GM18507 (cell line): Measurements from ENCODE around the gene MRPS10.
"Not testable (repeated sequence)": the region's sequence is repeated elsewhere in the genome, so short reads cannot be mapped to it uniquely, and the experiment has no call there.

Experiments
- DNase-seq: peaks from one replicate; pipeline ENCODE4 v3.0.0; 2011; ENCODE audit warnings: low read depth; ENCODE audit not compliant: insufficient read length; ENCODE audit errors: extremely low spot score
- FAIRE-seq: peaks from 2 replicates; lab custom pipeline; 2011; peaks lifted over from hg19 to GRCh38; lab: Jason Lieb, UNC

Gene MRPS10

DNA sequence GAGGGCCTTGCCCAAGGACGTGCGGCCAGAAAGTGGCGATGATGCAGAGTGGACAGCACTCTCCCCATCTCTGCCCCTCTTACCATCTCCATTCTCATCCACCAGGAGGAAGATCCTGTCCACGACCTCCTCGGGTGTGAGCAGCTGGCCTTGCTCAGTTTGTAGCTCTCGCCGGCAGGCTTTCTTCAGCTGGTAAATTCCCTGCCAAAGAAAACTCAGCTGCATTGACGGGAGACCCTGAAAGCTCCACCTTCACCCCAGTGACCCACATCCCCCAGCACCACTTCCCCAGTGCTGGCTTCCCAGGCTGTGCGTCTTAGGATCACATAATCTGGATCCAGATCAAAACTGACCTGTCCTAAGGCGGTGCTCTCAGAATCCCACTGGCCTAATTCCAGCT lies 32.1 kb downstream of the MRPS10 start:
- no peak for FAIRE-seq

DNA sequence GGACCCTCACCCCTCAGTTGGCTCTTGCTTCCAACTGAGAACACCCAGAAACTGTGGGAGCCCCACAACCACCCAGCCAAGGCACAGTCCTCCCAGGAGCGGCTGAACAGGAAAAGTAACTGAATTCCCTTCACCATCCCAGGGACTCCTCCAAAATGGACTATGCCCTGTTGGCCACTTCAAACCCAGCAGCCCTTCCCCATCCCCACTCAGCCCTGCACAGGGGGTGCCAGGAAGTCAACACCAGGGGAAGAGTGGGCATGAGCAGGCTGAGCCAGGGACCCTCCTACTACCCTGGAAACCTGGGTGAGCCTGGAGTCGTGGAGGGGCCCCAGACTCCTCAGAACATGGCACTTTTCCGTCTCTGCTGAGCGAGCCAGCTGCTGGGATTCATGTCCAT lies 33.2 kb downstream of the MRPS10 start:
- DNase-seq: no peak

More for the DNA sequence above, 32.1 kb downstream of the MRPS10 start:
- no peak for DNase-seq

DNA sequence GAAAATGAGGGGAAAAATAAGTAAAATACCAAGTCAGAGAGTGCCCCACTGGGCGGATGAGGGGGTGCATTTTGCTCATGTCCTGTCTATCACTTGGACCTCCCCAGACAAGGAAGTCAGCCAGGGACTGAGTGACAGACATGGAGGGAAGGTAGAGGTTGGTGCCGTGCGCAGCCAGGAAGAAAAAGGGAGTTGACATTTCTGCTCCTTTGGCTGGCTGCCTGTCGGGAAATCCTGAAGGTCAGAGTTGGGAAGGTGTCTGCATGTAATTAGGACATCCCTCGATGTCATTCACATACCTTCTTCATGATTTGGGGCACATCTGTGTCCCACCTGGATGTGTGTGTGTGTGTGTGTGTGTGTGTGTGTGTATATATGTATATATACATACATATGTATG lies 35.6 kb downstream of the MRPS10 start:
- DNase-seq: no peak
- FAIRE-seq: no peak

More for the DNA sequence above, 33.2 kb downstream of the MRPS10 start:
- no peak for FAIRE-seq

DNA sequence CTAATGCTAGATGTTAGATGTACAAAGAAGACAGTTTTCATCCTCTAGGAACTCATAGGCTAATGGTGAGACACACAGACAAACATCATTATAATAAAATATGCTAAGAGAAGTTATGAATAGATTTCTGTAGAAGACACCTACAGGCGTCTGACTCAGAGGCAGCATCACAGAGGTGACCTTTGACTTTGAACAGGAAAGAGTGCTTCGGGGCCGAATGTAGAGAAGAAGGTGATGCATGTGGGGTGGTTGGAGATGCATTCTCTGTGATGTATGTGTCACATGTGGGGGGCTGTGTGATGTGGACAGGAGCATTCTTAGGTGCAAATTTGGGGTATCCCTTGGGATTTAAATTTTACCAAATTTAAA lies 37.7 kb downstream of the MRPS10 start:
- no peak for DNase-seq
- no peak for FAIRE-seq

DNA sequence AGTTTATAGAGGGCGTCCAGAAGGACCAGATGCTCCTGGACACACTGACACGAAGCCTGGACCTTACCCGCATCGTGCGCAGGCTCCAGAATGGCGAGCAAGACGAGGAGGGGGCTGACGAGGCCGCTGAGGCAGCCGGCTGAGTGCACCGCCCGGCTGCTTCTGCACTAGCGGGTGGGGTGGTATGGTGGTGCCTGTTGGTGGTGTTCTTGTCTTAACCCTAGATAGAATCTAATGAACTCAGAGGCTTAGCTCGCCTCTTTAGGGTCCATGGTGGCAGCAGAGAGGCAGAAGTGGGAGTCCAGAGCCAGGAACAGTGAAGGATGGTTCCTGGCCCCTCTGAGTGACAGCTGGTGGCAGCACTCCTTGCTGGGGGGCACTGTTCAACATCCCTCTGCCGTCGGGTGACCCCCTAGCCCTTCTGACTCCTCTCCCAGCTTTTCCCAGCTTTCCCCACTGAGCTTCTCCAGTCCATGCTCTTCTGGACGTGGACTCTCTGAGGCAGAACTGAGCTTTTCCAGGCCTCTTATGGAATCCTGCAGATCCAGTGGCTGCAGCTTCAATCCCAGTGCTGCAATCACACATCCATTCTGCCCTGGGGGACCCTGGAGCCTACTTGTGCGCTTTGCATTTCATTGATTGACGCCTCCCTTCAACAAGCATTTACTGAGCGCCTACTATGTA lies 38.3 kb downstream of the MRPS10 start:
- FAIRE-seq: no peak
- no peak for DNase-seq

DNA sequence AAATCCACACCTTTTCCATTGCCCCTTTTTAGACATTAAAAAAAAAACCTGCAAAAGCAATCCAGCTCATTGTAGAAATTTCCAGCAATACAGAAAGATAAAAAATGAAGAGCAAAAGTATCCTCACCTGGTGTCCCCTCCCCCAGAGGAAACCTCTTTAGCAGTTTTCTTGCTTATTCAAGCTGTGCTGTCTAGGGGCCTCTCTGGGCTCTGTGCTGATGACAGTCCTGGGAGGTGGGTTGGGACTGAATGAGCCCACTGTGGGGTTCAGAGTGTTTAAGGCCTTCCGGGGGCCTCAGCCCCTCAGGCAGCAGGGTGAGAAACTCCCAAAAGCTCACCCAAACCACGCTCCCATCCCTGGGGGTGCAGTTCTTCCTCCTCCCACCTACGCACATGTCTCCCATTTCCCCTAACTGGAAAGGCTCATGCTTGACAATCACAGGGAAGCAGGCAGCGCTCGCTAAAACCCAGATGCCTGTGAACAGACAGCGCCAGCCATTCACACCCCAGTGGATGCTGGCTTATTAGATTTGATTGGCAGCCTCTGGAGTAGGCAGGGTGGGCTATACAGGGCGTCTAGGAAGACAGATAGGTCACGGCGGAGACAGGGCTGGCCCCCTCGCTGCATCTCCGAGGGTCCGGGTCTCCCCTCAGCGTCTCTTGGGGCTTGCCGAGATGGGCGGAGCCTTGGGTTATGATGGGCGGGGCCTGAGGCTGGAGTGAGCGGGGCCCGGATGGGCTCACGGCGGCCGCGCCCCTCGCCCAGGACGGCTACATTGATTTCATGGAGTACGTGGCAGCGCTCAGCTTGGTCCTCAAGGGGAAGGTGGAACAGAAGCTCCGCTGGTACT lies 39.9 kb downstream of the MRPS10 start:
- FAIRE-seq (no peak), DNase-seq (no peak)

DNA sequence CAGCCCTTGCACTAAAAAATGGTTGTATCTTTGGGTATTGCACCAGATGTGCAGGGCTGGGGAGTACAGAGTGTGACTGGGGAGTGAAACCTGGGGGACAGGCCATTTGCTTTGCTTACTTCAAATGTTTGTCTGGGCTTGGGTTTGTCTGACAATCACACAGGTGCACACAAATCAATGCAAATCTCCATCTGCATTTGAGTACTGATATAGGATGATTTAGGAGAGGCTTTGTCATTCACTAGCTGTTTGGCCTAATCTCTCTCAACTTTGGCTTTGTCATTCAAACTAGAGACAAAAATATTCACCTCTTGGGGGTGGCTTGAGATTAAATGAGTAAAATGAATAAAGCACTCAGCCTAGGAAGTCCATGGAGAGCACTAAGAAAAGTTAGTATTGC lies 40.7 kb downstream of the MRPS10 start:
- FAIRE-seq (no peak), DNase-seq (no peak)

DNA sequence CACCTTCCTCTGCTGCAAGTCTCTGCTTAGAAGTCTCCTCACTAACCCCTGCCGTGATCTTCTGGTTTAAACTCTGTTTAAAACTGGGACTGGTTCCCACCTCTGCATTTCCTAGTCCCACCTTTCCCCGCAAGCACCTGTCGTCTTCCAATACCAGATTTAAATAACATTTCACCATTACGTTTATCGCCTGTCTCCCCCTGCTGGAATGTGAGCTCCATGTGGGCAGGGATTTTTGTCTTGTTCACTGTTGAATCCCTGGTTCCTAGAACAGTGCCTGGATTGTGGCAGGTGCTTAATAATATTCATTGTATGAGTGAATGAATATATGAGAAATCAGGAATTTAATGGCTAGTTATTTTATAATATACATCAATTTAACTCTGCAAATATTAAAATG lies 41.8 kb downstream of the MRPS10 start:
- FAIRE-seq: no peak
- DNase-seq: no peak

DNA sequence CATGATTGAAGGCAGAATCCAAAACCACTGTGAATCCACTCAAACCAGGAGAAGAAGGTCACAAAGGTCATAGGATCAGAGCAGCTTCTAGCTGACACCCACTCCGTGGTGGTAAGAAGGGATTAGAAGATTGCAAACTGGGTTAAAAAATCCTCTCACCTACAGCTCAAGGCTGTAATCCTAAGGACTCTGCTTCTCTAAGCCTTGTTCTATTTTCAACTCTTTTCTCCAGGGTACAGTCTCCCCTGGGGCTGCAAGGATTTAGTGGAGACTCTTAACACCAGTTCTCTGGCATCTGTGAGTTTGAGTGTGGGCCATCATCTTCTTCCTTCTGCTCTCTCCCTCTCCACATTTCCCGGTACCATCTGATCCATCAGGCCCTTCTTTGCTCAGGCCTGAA lies 44.6 kb downstream of the MRPS10 start, which contains the start of gene GUCA1A:
Gene GUCA1A (plus strand): TSS at position 264 of the 400 bp plus-strand sequence. CDS start 250 bp downstream, outside the sequence.
- FAIRE-seq (no peak), DNase-seq (no peak)

DNA sequence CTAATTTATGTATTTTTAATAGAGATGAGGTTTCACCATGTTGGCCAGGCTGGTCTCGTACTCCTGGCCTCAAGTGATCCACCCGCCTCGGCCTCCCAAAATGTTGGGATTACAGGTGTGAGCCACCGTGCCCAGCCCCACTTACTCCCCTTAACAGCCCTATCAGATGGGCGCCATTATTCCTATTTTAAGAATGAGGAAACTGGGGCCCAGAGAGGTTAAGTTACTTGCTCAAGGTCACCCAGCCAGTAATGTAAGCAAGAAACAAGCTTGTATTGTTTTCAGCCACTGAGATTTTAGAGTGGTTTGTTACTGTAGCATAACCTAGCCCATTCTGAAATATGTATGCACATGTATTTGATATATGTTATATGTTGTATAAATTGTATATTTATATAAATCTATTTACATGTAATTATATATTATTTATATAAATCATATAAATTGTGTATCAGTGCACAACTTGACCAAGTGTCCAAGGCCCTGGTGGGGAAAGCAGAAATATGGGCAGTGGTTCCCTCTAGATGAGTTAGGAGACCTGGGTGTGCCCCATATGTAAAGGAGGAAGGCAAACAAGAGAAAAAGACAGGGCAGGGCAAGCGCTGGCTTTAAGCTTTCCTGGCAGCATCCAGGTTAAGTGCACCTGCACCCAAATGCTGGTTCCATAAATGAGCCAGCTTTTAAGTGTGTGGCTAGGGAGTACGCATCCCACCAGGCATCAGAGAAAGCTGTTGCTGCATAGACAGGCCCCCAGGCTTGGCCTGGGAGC lies 45.7 kb downstream of the MRPS10 start:
- no peak for FAIRE-seq
- no peak for DNase-seq

DNA sequence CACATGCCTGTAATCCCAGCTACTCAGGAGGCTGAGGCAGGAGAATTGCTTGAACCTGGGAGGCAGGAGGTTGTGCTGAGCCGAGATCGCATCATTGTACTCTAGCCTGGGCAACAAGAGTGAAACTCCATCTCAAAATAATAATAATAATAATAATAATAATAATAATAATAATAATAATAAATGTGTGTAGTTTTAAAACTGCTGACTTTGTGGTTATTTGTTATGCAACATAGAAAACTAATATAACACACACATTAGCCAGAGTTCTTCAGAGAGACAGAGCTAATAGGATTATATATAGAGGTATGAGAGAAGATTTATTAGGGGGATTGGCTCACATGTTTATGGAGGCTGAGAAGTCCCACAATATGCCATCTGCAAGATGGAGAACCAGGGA lies 47.9 kb downstream of the MRPS10 start:
- not testable (repeated sequence) for FAIRE-seq, DNase-seq

DNA sequence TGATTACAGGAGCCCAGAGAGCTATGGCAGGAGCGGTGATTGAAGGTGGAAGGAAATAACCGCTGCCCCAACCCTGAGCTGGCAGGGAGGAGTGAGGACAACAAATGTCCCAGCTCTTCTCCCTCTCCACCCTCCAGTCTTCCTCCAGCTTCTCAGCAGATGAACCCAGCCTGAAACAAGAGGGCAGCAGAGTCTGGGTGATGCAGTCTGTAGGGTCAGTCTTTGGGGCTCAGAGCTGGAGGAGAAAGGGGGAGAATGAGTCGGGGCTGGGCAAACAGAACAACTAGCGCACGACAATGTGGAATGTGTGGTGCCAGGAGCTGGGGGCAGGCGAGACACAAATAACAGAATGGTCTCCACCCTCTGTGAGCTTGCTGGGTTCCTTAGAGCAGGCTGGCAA lies 49.0 kb downstream of the MRPS10 start:
- FAIRE-seq: no peak
- no peak for DNase-seq

DNA sequence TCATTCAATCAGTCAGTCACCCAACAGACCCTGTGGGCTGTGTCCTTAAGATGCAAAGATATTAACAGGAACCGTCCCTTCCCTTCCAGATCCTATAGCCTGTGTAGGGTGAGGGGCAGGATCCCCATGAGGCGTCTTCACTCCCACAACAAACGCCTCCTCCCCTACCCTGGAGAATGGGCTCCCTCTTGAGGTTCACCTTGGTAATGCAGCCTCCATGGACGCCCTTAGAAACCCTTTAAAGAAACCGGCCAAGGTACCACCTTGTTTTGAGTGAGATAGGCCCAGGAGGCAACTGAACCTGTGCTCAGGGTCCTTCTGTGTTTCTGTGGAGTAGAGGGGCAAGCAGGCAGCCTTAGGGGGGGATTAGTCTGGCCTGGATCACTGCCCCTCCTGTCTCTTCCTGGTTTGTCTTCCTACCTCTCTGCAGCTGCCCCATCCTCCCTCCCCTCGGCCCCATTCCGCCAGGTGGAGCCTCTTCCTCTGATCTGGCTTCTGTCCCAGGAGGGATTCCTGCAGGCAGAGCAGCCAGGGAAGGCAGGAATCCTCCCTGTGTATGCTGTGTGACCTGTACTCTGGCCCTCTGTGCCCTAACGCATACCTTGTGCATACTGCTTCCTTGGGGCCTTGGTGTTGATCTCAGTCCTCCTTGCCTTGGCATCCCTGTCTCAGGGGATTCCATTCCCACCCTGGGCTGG lies 51.1 kb downstream of the MRPS10 start:
- DNase-seq (peak; percentile 67), FAIRE-seq (peak; percentile 74)

DNA sequence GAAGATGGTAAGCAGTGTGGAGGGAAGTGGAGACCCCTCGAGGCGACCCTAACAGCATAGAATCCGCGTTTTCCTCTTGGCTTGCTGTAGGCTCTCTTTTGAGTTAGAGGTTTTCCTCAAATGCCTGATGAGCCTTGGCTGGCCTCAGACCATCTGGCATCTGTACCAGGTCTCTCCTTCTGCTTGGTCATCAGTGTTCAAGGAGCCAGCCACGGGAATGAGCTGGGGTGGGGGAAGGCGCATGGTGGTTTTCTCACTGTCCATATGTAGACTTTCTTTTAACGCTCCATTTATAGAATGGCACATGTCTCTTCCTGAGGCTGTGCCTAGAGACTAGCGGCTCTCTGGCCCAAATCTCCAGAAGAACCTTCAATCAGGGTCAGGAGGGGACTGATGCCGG lies 52.6 kb downstream of the MRPS10 start:
- FAIRE-seq (no peak), DNase-seq (no peak)

DNA sequence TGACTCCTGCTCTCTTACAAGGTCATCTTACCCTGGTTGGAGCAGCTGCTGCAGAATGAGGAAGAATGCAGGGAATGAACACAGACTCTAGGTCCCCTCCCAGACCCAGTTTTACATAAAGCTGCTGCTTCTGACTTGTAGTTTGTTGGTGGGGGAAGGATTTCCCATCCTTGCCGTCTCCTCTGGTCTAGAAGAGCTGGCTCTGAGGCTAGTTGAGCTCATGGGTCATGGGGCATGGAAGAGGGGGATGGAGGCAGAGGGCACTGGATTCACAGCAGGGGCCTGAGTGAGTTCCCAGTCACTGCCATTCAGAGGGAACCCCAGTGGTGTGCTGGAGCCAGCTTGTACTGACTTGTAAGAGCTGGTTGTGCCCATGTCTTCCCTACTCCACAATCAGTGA lies 53.7 kb downstream of the MRPS10 start:
- DNase-seq: no peak
- FAIRE-seq: no peak

DNA sequence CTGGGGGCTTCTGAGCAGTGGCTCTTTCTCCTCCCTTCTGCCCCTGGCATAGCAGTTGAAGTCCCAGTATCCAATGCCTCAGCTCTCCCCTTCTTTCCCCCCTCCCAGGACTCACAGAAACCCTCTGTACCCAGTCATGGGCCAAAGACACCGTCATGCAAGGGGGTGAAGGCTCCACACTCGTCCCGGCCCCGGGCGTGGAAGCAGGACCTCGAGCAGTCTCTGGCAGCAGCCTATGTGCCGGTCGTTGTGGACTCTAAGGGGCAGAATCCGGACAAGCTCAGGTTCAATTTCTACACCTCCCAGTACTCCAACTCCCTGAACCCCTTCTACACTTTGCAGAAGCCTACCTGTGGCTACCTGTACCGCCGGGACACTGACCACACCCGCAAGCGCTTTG lies 54.8 kb downstream of the MRPS10 start:
- DNase-seq (no peak), FAIRE-seq (no peak)

DNA sequence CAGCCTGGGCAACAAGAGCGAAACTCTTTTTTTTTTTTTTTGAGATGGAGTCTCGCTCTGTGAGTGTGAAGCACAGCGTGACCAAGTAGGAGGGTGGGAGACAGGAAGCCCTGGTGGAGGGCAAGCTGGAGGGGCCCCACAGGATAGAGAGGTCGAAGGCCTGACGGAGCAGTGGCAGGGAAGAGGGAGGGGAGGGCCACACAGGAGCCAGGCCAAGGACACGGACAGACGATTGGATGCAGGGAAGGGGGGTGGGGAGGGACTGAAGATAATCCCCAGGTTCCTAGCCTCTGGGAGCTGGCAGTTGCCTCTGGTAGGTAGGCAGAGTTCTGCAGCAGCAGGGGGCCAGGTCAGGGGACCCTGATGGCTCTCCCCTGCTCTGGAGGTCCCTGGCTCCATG lies 55.3 kb downstream of the MRPS10 start:
- DNase-seq: no peak
- FAIRE-seq: no peak

DNA sequence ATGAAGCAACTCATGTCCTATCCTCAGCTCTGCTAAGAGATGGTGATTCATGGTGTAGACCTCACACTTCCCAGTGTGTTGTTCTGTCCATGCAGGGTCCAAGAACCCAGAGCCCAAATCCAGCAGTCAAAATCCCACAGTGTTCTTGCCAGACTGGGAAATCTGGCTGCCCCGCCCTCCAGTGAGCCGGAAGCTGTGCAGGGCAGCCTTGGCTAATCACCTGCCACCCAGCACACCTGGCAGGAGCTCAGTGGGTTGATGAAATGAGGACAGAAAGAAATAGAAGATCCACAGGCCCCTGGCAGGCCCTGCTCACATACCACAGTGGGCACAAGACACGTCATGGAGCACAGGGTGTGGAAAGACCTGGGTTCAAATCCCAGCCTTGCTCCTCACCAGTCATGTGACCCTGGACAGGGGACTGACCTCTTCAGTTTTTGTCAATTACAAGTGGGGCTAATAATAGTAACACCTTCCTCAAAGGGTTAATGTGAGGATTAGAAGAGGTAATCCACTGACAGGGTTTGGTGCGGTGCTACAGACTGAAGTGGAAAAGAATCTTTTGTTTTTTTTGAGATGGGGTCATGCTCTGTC lies 58.1 kb downstream of the MRPS10 start:
- FAIRE-seq (no peak), DNase-seq (no peak)

DNA sequence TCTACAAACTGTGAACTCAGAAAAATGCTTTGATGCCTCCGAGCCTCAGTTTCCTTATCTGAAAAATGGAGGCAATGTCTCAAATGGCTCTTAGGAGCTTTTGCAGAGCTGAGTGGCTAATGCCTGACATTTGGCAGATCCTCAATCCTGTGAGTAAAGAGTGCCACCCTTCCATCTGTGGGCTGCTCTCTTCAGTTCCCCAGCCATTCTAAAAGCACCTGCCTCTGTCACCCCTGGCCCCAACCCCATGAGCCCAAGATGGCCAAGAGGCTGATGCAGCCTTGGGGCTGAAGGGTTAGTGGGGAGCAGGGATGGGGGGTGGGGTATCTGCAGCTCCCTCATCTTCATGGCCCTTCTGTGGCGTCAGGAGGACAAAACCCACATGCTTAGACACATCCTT lies 59.0 kb downstream of the MRPS10 start:
- DNase-seq: no peak
- no peak for FAIRE-seq
